HG03520 (cell line): Measurements from ENCODE around the gene SAC3D1.
A peak's percentile ranks its signal among the peaks of the same experiment; 100 is the strongest.

Experiments
- ATAC-seq: cut with Tn5 transposase; IDR thresholded peaks from one replicate; pipeline ENCODE4 v1.9.1; 2021; ENCODE audit warnings: mild to moderate bottlenecking, moderate library complexity; ENCODE audit not compliant: unreplicated experiment

The SAC3D1 gene

GRCh38 chr11:65059523-65059922, 18.5 kb downstream of the SAC3D1 start:
- no peak for ATAC-seq

- no peak for ATAC-seq
Observed at GRCh38 chr11:65059959-65060824, 19.2 kb downstream of the SAC3D1 start.

- no peak for ATAC-seq
Observed at GRCh38 chr11:65060913-65061408, 20.0 kb downstream of the SAC3D1 start.

DNA sequence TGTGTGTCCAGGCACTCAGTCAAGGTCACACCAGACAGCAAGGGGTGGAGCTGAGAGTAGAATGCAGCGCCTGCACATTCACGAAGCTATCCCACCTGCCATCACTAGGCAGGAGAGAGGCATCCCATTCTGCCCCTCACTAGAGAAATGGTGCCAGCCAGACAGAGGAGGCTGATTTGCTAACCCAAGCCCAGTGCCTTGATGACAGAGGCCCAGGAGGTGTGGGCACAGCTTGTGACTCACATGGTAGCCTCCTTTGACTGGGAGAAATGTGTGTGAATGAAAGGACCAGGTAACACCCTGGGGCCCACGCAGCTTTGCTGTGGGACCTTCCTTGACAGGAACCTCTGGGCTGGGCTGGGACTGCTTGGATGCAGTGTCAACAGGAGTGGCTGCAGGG, 22.5 kb downstream of the SAC3D1 start:
- ATAC-seq, result no peak

- no peak for ATAC-seq
Observed at GRCh38 chr11:65064847-65065240, 23.8 kb downstream of the SAC3D1 start.

DNA sequence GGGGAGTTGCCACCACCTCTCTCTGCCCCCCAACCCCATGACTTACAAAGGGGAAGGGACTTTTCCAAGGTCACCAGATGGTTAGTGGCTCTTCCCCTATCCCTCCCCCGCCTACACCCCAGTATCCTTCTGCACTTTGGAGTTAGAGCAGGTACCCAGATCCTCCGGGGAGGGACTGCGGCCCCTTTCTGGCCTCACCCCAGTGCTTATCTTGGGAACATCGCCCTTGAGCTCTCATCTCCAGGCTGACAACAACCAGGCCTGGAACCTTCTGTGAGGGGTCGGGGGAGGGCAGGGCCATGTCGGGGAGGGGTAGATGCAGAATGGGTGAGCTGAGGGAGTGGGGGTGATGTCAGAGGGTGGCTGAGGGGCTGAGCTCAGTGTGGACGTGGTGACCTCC, 24.8 kb downstream of the SAC3D1 start:
- no peak for ATAC-seq

DNA sequence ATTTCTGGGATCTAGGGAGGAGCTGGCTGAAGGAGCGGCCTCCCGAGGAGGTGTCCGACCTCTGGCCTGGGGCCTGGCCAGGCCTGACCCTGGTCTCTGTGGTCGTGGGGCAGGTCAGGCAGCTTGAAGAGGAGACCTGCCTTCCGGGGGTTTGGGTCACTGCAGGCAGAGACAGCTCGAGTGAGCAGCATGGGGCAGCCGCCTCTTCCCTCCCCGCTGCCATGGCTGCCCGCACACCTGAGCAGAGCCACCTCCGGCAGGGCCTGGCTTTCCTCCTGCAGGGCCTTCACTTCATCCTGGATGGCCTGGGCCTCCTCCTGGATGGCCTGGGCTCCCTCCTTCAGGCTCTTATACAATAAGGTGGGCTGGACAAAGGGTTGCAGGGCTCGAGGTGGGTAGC, 25.3 kb downstream of the SAC3D1 start:
- ATAC-seq, result no peak

DNA sequence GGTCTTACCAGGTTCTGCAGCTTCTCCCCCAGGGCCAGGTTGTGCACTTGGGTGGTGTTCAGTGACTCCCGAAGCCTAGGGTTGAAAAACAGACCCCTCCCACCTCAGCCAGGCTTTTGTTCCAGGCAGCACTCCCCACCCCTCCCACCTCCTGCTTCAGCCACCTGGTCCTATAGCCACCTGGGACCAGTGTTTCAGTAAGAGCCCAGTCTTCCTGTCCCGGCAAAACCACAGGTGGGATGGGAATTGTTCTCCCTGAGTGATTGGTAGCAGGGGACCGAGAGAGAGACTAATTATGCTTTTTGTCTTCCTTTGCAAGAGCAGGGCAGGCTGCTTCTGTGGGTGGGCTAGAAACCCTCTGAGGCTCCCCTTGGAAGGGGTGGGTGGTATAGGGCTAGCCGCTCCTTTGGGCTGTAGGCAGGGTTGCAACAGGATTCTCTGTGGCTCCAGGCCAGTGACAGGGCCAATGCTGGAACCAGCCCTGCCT, 25.8 kb downstream of the SAC3D1 start:
- ATAC-seq, result no peak

DNA sequence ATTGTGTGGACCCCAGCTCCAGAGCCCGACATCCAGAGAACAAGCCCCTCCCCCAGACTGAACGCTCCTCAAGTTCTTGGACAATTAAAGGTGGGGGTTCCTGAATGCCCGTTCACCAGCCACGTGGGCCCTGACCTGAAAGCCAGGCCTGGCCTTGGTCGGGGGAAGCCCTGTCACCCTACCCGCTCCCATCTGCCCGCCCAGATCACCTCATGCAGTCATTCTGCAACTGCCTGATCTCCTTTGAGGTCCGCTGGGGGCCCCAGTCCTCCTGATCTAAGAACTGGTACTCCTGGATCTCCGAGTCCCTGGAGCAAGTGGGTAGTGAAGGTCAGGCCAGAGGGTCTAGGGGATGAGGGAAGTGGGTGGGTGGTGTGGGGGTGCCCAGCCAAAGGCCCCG, 26.4 kb downstream of the SAC3D1 start:
- ATAC-seq, result no peak

DNA sequence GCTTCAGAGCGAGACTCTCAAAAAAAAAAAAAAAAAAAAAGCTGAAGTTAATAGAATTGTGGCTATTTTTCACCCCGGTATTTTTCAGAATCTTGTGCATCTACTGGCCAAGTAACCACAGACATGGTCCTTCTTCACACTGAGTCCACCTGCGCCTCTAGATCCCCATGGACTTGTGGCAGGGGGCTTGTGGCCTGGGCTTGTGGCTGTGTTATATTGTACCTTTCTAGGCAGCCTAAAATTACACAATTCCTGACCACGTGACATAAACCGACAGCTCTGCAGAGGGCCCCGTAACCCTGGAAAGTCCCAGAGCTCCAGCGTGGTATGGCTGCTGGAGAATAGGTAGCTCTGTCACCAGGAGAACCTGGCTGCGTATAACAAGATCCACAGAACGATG, 28.2 kb downstream of the SAC3D1 start:
- ATAC-seq, result no peak

- ATAC-seq, result no peak
Observed at GRCh38 chr11:65071907-65072630, 31.1 kb downstream of the SAC3D1 start.

GRCh38 chr11:65072631-65072966, 31.6 kb downstream of the SAC3D1 start:
- no peak for ATAC-seq

- ATAC-seq, result no peak
Observed at GRCh38 chr11:65077451-65077850, 36.4 kb downstream of the SAC3D1 start.

DNA sequence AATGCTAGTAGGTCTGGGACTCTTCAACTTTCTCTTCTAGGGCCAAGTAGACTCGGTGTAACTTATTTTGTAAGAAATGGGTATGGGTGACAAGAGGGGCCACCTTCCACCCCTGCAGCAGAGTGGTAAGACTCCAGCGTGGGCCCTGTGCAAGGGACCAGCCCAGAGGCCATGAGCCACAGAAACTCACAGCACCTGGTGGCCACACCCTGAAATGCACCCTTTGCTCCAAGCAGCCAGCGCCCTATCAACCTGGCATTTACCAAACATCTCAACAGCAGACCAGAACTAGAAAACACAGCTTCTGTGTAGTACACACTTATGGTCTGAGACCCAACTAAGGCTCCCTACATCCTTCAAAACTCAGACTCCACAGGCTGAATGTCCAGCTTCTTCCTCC, 37.1 kb downstream of the SAC3D1 start:
- ATAC-seq, result no peak

DNA sequence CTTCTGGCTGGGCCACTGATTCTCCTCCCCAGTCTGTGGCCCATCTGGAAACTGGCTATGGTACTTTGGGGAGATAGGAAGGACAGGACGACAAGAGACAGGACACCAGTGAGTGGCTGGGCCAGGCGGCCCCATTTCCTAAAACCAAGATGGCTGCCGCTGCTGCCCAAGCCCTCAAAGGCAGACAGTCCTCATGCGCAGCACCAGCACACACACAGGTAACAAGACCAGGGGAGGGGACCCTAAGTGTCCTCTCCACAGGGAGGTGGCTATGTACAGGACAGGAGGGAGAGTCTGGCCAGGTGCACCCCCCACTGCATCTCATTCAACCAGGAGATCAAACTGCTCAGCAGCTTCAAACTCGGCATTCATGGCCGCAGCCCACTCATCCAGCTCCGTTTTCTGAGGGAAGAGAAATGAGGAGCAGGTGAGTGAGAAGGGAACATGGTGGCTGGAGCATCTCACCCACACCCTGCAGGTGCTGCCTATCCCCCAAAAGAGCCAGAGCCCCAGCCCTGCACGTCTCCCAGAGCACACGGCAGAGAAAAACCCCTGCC, 37.9 kb downstream of the SAC3D1 start:
- ATAC-seq, result no peak

- ATAC-seq, result no peak
Observed at GRCh38 chr11:65083134-65083833, 42.3 kb downstream of the SAC3D1 start.

- peak; percentile 65 for ATAC-seq
Observed at GRCh38 chr11:65083834-65084597, 43.0 kb downstream of the SAC3D1 start, which contains the start of the genes CDCA5 and ZFPL1. Gene CDCA5 (minus strand): TSS chr11:65084040. CDS start chr11:65083978, 62 bp downstream. Gene ZFPL1 (plus strand): TSS chr11:65084222. CDS start chr11:65084699, 477 bp downstream.

DNA sequence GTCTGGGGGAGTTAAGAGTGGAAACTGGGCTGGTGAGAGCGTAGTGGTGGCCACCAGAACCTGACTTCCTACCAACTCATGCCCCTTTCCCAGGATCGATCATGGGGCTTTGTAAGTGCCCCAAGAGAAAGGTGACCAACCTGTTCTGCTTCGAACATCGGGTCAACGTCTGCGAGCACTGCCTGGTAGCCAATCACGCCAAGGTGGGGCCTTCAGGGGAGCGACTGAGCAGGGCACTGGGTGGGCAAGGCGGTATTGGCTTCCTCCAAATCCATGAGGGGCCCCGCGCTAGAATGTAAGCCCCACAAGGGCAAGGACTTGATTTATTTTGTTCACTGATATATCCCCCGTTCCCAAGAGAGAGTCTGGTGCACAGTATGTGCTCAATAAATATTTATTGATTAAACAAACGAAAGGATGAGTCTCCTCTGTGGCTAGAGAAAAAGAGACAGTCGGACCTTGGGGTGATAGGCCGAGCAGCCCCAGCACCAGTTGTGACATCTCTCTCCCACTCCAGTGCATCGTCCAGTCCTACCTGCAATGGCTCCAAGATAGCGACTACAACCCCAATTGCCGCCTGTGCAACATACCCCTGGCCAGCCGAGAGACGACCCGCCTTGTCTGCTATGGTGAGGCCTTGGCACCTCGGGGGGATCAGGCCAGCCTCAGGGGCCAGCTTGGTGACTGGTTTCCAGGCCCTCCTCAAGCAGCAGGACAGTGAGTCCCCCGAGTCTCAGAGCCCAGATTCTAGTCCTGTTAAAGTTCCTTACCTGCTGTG, 43.8 kb downstream of the SAC3D1 start:
- no peak for ATAC-seq

DNA sequence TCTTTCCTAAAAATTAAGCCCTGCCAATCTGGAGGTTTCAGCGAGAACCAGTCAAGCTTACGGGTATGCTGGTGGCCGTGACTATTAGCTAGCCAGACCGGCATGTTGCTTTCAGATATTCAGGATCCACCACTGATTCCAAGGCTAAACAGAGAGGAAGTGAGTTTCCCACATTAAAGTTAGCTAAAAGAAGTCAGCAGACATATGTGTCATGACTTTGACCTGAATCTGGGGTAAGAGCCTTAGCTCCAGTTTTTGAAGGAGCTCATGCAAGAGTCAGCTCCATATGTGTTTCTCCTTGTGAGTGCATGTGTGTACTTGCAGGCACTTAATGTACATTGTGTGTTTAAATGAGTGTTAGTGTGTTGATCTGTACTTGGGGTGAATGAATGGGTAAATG, 44.4 kb downstream of the SAC3D1 start:
- ATAC-seq, result no peak
